Dendritic cell treated with granulocyte-macrophage colony-stimulating factor and Interleukin-4, amounts not matched to agents 40 ng/mL and 50 ng/mL, for 4 days (primary cell): ENCODE measurements around the gene LCN1.
A peak's percentile ranks its signal among the peaks of the same experiment; 100 is the strongest.

ENCODE experiments used
- H3K27ac Mint-ChIP-seq: one replicate; pipeline ENCODE4 v1.8.0; 2022; ENCODE audit warnings: mild to moderate bottlenecking, mixed read lengths
- H3K27me3 Mint-ChIP-seq: one replicate; pipeline ENCODE4 v1.8.0; 2022; ENCODE audit warnings: mild to moderate bottlenecking, mixed read lengths
- H3K36me3 Mint-ChIP-seq: one replicate; pipeline ENCODE4 v1.8.0; 2022; ENCODE audit warnings: low read depth, mixed read lengths
- H3K4me1 Mint-ChIP-seq: one replicate; pipeline ENCODE4 v1.8.0; 2022; ENCODE audit warnings: low read depth, mixed read lengths
- H3K4me3 Mint-ChIP-seq: one replicate; pipeline ENCODE4 v1.8.0; 2022; ENCODE audit warnings: mild to moderate bottlenecking, moderate library complexity, mixed read lengths
- H3K9me3 Mint-ChIP-seq: one replicate; pipeline ENCODE4 v1.8.0; 2022; ENCODE audit warnings: mixed read lengths
- intact Hi-C: fragments of 100-400 bp; cut with micrococcal nuclease; formaldehyde crosslinking; loops from one replicate; pipeline ENCODE4 v1.15.0; 2022

The LCN1 gene

DNA sequence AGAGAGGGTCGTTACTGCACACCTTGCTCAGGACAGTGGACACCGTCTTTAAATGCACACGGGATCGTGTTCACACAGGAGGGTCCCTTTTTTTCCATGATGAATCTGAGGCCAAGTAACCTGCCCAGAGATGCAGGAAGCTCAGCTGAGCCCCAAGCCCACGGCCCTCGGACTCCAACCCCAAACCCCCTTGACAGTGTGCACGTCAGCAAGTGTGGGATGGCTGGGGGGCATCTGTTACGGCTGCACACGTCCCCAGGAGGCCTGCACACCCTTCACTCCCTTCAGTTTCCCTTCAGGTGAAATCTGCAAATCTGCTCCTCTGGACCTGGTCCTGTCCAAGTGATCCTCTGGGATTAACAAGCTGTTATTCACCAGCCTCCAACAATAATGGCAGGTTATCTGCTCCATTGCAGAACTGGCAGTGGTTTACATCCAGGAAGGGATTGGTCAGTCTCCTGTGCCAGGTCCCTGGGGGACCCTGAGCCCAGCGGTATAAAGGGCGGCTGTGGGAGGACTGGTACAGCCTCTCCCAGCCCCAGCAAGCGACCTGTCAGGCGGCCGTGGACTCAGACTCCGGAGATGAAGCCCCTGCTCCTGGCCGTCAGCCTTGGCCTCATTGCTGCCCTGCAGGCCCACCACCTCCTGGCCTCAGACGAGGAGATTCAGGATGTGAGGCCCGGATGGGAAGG, at the start of gene LCN1:
TSS of gene LCN1 (plus strand) at position 525 of the 692 bp plus-strand sequence. CDS start at position 583, 58 bp downstream.
- intact Hi-C loops = no loop called here
- Mint-ChIP-seq H3K9me3 (no peaks in the 10 kb centered on the region), H3K4me1 (no peaks in the 10 kb centered on the region), H3K27ac (no peak within 1 kb of the TSS), H3K27me3 (peaks cover 24% of the 10 kb centered on the region), H3K36me3 (no peaks in the 10 kb centered on the region), H3K4me3 (no peak within 1 kb of the TSS)

DNA sequence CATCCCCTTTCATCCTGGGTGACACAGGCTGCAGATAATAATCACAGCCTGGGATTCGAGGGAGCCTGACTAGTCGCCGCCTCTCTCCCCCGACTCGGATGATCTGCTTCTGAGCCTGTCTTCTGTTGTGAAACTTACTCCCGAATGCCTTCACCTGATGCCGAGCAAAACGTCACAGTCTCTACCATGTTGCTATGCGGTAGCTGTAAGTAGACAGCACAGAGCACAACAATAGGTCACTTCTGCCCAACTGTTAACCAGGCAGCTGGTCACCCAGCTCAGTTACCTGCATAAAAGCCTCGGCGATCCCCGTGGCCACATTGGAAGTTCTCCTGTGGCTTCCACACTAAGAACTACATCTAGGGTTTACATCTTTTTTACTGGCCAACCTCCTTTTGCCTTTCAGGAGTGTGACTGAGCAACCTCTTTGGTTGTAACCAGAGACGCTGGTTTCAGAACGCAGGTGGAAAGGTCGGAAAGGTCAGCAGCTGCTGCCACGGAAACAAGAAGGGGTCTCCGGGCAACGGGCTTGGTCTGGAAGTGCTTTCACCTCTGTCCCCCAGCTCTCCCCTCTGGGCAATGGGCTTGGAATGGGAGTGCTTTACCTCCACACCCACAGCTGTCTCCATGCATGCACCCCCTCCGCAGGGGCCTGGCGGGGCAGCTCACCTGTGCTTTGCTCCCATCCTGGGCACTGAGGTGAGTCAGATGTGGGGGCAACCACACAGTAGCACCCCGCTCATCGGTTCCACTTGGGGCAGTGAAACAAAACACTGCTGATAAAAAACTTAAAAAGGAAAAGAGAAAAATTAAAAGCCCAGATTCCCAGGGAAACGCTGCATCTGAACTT, 49.2 kb upstream of the LCN1 start:
- no peak overlapping the region for H3K4me3 Mint-ChIP-seq
- H3K36me3 Mint-ChIP-seq = no peaks in the 10 kb centered on the region
- peaks cover 13% of the 10 kb centered on the region for H3K4me1 Mint-ChIP-seq
- peaks cover 23% of the 10 kb centered on the region for H3K27me3 Mint-ChIP-seq
- H3K27ac Mint-ChIP-seq = peak overlapping the region; percentile 51
- H3K9me3 Mint-ChIP-seq = no peaks in the 10 kb centered on the region
- intact Hi-C loops = no loop called here

DNA sequence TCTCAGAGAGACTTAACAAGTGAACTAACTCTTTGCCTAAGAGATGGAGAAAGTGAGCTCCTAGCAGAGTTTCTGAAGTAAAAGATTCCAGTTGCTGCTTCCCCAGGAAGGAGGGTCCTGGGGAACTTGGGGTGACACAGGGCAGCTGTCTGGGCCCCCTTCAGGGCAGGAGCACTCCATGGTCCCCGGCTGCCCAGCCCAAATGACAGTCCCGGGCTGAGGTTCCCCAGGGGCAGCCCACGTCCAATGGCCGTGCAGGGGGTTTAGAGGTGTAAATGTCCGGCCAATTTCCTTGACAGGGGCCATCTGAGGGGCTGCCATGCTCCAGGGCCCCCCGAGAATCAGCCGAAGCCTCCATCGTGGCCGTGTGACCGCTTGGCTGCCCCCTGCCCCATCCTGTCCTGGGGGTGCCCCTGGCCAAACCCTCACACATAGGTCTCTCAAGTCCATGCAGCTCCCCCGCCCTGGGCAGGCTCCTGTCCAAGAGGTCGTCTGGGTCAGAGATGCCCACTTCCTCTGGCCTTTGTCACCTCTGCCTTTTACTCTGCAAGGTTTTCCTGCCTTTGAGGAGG, 47.2 kb upstream of the LCN1 start:
- intact Hi-C loops = no loop called here
- H3K9me3 Mint-ChIP-seq = no peaks in the 10 kb centered on the region
- no peaks in the 10 kb centered on the region for H3K36me3 Mint-ChIP-seq
- no peak overlapping the region for H3K4me3 Mint-ChIP-seq
- H3K4me1 Mint-ChIP-seq = peaks cover 8% of the 10 kb centered on the region
- H3K27me3 Mint-ChIP-seq = peaks cover 29% of the 10 kb centered on the region
- no peak overlapping the region for H3K27ac Mint-ChIP-seq

DNA sequence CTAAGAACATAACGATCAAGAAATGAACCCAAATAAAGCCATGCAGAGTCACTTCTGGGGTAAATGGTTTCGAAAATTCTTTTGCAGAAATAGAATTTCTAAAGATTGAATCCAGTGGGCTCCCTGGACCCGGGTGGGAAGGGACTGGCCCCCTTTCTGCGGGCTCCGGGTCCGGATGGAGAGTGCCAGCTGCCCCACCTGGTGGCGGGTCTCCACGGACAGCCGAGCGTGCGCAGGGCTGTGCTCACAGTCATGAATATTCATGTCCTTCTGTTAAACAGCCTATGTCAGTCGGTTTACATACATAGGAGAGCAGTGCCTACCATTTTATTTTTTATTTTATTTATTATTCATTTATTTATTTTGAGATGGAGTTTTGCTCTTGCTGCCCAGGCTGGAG, 46.3 kb upstream of the LCN1 start:
- Mint-ChIP-seq H3K27ac (no peak overlapping the region), H3K36me3 (no peaks in the 10 kb centered on the region), H3K4me3 (no peak overlapping the region), H3K27me3 (peaks cover 29% of the 10 kb centered on the region), H3K4me1 (peaks cover 5% of the 10 kb centered on the region), H3K9me3 (no peaks in the 10 kb centered on the region)
- intact Hi-C loops = no loop called here

DNA sequence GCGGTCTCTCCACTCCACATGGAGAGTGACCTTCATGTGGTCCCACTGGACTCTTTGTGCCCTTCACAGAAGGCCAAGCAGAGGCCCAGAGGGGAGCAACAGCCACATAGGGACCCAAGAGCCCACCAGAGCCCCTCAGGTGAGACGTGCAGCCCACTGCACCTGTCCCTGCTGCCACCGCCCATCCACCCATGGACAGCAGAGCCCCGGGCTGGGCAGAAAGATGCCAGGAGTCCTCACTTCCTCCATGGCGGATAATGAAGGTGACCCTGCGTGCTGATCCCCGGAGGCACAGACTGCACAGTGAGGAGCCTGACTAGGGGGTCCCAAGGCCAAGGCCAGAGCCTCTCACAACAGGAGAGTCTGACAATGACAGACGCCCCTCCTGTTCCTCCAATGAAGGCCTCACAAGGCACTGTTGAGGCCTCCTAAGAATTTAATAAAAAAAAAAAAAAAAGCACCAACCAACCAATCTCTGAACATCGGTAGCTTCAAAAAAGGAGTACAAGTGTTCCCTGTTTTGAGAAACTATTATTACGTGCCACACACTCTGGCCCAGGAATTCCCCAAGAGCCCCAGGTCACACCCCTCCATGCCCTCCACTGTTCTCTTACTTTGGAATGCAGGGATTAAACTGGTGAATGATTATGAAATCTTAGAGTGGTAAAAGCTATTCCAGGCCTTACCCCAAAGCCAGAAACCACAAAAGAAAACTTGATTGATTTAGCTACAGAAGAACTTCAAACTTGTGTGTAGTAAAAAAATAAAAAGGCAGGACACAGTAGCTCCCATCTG, 44.5 kb upstream of the LCN1 start:
- Mint-ChIP-seq H3K27ac (no peak overlapping the region), H3K27me3 (peaks cover 33% of the 10 kb centered on the region)

DNA sequence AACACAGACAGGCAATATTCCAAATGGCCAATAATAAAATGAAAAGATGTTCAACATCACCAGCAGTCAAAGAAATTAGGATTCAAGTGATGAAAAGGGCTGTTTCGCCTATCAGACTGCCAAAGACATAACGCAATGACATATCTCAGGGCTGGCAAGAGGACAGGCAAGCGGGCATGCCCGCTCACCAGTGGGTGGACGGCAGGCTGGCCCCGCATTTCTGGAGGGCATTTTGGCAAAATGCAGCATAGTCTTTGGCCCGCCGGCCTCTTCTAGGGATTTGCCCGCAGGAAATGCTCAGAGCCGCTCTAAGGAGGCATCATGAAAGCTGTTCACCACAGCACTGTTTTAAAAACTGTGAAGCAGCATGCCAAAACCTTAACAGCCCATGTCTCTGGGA, 43.0 kb upstream of the LCN1 start:
- intact Hi-C loops = no loop called here
- H3K4me3 Mint-ChIP-seq = no peak overlapping the region

More for the DNA sequence above, 44.5 kb upstream of the LCN1 start:
- H3K4me3 Mint-ChIP-seq = no peak overlapping the region
- peaks cover 12% of the 10 kb centered on the region for H3K4me1 Mint-ChIP-seq
- H3K36me3 Mint-ChIP-seq = no peaks in the 10 kb centered on the region
- H3K9me3 Mint-ChIP-seq = no peaks in the 10 kb centered on the region
- intact Hi-C loops = no loop called here

DNA sequence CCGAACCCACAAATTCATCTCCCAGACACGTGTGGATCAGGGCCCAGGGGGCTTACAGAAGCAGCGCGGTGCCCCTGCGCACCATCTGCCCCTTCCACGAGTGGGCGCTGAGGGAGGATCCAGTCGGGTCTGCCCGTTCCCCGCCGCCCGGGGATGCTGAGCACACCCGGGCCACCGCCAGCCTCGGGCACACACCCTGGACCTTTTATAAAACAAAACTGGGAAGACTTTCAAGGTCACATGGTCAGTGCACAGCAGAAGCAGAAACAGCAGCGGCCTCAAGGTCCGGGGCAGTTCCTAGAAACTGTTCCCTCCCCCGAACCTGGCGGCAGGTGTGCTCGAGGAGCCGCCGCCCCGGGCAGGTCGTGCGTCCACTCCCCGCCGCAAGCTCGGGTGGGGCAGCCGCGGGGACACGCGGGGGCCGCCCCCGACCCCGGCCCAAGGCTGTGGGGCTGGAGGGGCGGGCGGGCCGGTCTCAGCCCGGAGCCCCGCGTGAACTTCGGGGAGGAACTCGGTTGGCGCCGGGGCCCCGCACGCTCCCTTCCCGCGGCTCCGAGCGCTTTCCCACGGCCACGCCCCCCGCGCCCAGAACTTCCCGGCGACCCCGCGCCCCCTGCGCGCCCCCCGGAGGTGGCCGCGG, 42.3 kb upstream of the LCN1 start:
- Mint-ChIP-seq H3K27ac (peak overlapping the region; percentile 85), H3K9me3 (no peaks in the 10 kb centered on the region), H3K4me3 (peak overlapping the region; percentile 91), H3K36me3 (peaks cover 12% of the 10 kb centered on the region), H3K27me3 (peaks cover 31% of the 10 kb centered on the region), H3K4me1 (peaks cover 12% of the 10 kb centered on the region)
- intact Hi-C loops = no loop called here

More for the DNA sequence above, 43.0 kb upstream of the LCN1 start:
- peak overlapping the region; percentile 85 for H3K27ac Mint-ChIP-seq
- H3K9me3 Mint-ChIP-seq = no peaks in the 10 kb centered on the region
- H3K27me3 Mint-ChIP-seq = peaks cover 32% of the 10 kb centered on the region
- H3K36me3 Mint-ChIP-seq = peaks cover 5% of the 10 kb centered on the region
- H3K4me1 Mint-ChIP-seq = peaks cover 12% of the 10 kb centered on the region

DNA sequence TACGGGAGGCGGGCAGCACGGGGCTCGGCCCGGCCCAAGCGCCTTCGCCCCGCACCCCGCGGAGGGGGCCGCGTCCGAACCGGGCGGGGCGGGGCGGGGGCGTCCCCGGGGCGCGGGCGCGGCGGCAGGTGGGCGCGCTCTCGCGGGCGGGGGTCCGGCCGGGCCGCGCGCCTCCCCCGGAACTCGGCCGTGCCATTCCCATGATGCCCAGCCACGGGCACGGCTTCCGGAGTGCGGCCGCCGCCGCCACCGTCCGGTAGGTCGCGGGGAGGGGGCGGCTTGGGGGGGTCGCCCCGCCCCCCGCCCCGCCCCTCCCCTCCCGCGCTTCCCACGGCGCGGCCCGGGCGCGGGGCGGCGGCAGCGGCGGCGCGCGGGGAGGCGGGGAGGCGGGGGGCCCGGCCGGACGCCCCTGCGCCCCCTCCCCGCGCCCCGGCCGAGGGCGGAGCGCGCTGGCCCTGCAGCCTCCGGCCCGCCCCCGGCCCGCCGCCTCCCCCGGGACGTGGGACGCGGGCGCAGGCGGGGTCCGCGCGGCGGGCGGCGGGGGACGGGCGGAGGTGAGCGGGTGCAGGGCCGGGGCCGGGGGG, 41.7 kb upstream of the LCN1 start, which contains the start of gene PPP1R26:
TSS of gene PPP1R26 (plus strand) at position 314 of the 584 bp plus-strand sequence. CDS start 4,729 bp downstream, outside the sequence.
- Mint-ChIP-seq H3K4me1 (peaks cover 12% of the 10 kb centered on the region), H3K4me3 (peak within 1 kb of the TSS; percentile 91), H3K27ac (peak within 1 kb of the TSS; percentile 85), H3K9me3 (no peaks in the 10 kb centered on the region), H3K27me3 (peaks cover 27% of the 10 kb centered on the region), H3K36me3 (peaks cover 19% of the 10 kb centered on the region)
- intact Hi-C loops = no loop called here

DNA sequence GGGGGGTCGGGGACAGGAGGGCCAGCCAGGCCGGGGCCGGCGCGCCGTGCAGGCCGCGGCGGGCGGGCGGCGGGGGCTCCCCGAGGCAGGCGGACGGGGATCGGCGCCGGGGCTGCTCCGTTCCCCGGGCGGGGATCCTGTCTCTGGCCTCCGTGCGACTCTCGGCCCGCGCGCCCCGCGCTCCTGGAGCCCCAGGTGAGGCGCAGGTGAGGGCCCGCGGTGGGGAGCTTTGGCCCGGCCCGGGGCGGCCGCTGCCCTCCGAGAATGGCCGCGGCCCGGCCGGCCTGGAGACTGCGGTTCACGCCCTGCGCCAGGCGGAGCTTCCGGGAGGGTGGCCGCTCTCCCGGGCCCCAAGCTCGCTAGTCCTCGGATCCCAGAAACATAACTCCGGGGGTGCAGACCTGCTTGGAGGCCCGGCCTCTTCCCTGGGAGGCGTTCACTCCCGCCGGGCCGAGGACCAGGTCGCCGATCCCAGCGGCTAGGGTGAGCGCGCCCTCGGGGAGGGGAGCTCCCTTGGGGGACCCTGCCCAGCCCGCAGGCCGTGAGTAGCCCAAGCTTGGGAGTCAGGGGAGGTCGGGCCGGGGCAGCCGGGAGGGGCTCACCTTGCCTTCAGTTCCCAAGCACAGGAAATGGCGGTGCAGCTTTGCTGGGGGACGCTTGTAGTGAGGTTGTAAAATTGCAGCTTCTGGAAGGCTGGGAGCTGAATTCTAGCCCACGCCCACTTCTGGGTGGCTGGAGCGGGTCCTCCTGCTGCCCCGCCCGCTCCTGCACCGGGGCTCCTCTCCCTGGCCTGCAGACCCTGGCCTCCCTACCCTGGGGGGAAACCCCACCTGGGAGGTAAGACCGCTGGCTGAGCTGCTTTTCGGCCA, 40.9 kb upstream of the LCN1 start:
- intact Hi-C loops = no loop called here
- Mint-ChIP-seq H3K4me1 (peaks cover 12% of the 10 kb centered on the region), H3K36me3 (peaks cover 26% of the 10 kb centered on the region), H3K9me3 (no peaks in the 10 kb centered on the region), H3K27ac (no peak overlapping the region), H3K4me3 (peak overlapping the region; percentile 82), H3K27me3 (peaks cover 27% of the 10 kb centered on the region)

DNA sequence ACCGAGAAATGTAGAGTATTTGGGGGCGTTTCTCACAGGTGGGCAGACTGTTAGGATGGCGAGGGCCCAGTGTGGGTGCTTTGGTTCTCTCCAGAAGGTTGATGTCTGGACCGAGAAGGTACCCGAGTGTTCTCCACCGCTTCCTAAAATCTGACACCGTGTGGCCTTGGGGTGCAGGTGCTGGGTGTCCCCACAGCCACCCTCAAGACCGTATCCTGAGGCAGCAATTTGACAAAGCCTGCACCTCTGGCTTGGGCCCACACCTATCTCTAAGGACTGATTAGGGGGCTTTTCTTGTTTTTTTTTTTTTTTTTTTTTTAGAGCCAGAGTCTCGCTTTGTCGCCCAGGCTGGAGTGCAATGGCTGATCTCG, 40.3 kb upstream of the LCN1 start:
- Mint-ChIP-seq H3K36me3 (peaks cover 32% of the 10 kb centered on the region), H3K27me3 (peaks cover 21% of the 10 kb centered on the region), H3K4me1 (peaks cover 12% of the 10 kb centered on the region), H3K4me3 (peak overlapping the region; percentile 82), H3K9me3 (no peaks in the 10 kb centered on the region), H3K27ac (no peak overlapping the region)
- intact Hi-C loops = no loop called here

DNA sequence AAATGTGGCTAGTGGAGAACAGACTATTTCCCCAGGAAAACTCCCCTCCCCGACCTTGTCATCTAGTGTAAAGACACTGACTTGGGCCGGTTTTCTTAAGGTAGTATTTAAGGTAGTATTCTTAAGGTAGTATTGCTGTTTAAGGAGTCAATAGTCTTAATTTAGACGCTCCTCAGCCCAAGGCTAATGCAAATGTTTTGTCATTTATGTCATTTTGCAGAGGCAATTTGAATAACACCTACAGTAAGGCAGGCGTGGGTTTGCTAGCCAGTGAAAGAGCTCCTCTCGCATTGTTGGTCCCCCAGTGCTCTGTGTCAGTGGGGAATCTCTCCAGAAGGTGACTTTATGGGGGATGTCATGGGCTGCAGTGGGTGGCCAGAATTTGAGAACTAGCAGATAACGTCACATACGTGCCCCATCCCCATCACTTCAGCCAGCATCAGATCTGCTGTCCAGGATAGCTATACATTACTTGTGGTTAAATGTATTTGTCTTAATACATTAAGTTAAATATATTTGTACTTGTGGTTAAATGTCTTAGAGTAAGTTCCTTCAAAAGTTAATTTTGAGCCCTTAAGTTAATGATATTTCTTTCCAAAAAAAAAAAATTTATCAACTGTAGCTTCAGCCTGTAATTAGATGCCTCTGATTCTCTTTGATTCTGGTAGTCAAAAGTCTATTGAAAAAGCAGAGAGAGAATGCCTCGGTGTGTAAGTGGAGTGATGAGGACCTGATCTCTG, 39.1 kb upstream of the LCN1 start:
- Mint-ChIP-seq H3K9me3 (no peaks in the 10 kb centered on the region), H3K4me3 (no peak overlapping the region), H3K36me3 (peaks cover 45% of the 10 kb centered on the region)

More for the DNA sequence above, 39.1 kb upstream of the LCN1 start:
- intact Hi-C loops = no loop called here
- Mint-ChIP-seq H3K4me1 (peaks cover 12% of the 10 kb centered on the region), H3K27ac (no peak overlapping the region), H3K27me3 (peaks cover 20% of the 10 kb centered on the region)
